Duodenal mucosa (tissue), 2 donors: ENCODE measurements around the gene GALNS.

Experiments used
- H3K27ac ChIP-seq: one replicate; pipeline ENCODE4 v1.7.0; 2013; ENCODE audit warnings: low read depth, low read length
- H3K27me3 ChIP-seq, 2 donors: one replicate each; pipeline ENCODE4 v1.7.0; 2013; ENCODE audit warnings: low read length in 2 of 2, control low read depth in 1 of 2; ENCODE audit not compliant: insufficient read depth in 2 of 2, control insufficient read depth in 1 of 2
- H3K36me3 ChIP-seq, 2 donors: one replicate each; pipeline ENCODE4 v1.7.0; 2013; ENCODE audit warnings: low read length in 2 of 2, control low read depth in 1 of 2; ENCODE audit not compliant: insufficient read depth in 2 of 2, control insufficient read depth in 1 of 2
- H3K4me1 ChIP-seq, 2 donors: one replicate each; pipeline ENCODE4 v1.7.0; 2013; ENCODE audit warnings: low read length in 2 of 2, control low read depth in 1 of 2; ENCODE audit not compliant: insufficient read depth in 2 of 2, control insufficient read depth in 1 of 2
- H3K4me3 ChIP-seq, 2 donors: one replicate each; pipeline ENCODE4 v1.7.0; 2013; ENCODE audit warnings: low read length in 2 of 2, low read depth in 1 of 2
- H3K9ac ChIP-seq, 2 donors: one replicate each; pipeline ENCODE4 v1.7.0; 2013; ENCODE audit warnings: low read length in 2 of 2, low read depth in 1 of 2
- H3K9me3 ChIP-seq, 2 donors: one replicate each; pipeline ENCODE4 v1.7.0; 2013; ENCODE audit warnings: low read length in 2 of 2, control low read depth in 1 of 2; ENCODE audit not compliant: control insufficient read depth in 1 of 2

The GALNS gene

GRCh38 chr16:88888461-88889387, 32.0 kb upstream of the GALNS start:
- Histone ChIP-seq H3K27ac (no peak overlapping the region), H3K4me1 (peaks cover 0 to 16% of the 10 kb centered on the region in 2 donors), H3K36me3 (peaks cover 0 to 5% of the 10 kb centered on the region in 2 donors), H3K9ac (no peak overlapping the region), H3K27me3 (no peaks in the 10 kb centered on the region), H3K9me3 (no peaks in the 10 kb centered on the region), H3K4me3 (no peak overlapping the region)

GRCh38 chr16:88888057-88888456, 31.3 kb upstream of the GALNS start:
- Histone ChIP-seq H3K9me3 (no peaks in the 10 kb centered on the region), H3K4me3 (no peak overlapping the region), H3K36me3 (peaks cover 0 to 5% of the 10 kb centered on the region in 2 donors), H3K27me3 (no peaks in the 10 kb centered on the region), H3K27ac (no peak overlapping the region), H3K9ac (no peak overlapping the region), H3K4me1 (peaks cover 0 to 16% of the 10 kb centered on the region in 2 donors)

DNA sequence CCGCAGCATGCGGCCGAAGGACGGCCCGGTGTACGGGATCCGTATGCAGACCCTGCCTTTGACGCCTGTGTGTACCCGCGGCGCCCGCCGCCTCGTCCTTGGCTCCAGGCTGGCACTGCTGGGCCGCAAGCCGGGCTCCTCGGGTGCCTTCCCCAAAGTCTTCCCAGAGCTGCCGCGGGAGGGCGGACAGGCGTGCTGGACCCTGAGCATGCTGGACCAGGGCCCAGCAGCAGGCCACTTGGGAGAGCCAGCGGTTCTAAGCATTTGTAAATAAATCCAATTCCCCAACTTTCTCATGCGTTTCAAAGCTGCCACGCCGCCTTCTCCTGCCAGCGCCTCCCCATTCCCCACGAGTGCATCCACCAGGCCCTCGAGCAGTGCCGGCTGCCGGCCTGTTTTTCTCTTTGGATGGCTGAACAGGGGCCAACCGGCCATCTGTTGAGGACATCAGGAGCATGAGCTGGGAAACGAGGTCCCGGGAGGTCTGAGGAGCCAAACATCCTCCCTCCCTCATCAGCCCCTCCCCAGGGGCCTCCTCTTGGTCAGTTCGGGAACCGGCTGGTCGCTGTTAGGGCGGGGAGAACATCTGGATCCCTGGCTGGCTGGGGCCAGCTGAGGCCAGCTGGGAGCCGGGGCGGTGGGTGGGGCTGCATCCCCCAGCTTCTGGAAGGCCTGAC, 30.2 kb upstream of the GALNS start:
- H3K27me3 ChIP-seq: no peaks in the 10 kb centered on the region
- no peak overlapping the region for H3K27ac ChIP-seq
- H3K9ac ChIP-seq: no peak overlapping the region
- H3K4me3 ChIP-seq: no peak overlapping the region
- H3K36me3 ChIP-seq: peaks cover 0 to 9% of the 10 kb centered on the region in 2 donors
- peaks cover 2 to 21% of the 10 kb centered on the region in 2 donors for H3K4me1 ChIP-seq
- no peaks in the 10 kb centered on the region for H3K9me3 ChIP-seq

- Histone ChIP-seq H3K9ac (no peak overlapping the region), H3K9me3 (no peaks in the 10 kb centered on the region), H3K4me3 (no peak overlapping the region), H3K27ac (no peak overlapping the region), H3K27me3 (no peaks in the 10 kb centered on the region), H3K4me1 (peaks cover 7 to 26% of the 10 kb centered on the region in 2 donors), H3K36me3 (peaks cover 0 to 7% of the 10 kb centered on the region in 2 donors)
Observed at GRCh38 chr16:88886420-88886844, 29.7 kb upstream of the GALNS start.

GRCh38 chr16:88885693-88886280, 29.0 kb upstream of the GALNS start:
- no peak overlapping the region for H3K4me3 ChIP-seq
- peaks cover 0 to 7% of the 10 kb centered on the region in 2 donors for H3K36me3 ChIP-seq
- H3K27me3 ChIP-seq: no peaks in the 10 kb centered on the region
- no peaks in the 10 kb centered on the region for H3K9me3 ChIP-seq
- no peak overlapping the region for H3K27ac ChIP-seq
- H3K4me1 ChIP-seq: peaks cover 7 to 30% of the 10 kb centered on the region in 2 donors
- no peak overlapping the region for H3K9ac ChIP-seq

DNA sequence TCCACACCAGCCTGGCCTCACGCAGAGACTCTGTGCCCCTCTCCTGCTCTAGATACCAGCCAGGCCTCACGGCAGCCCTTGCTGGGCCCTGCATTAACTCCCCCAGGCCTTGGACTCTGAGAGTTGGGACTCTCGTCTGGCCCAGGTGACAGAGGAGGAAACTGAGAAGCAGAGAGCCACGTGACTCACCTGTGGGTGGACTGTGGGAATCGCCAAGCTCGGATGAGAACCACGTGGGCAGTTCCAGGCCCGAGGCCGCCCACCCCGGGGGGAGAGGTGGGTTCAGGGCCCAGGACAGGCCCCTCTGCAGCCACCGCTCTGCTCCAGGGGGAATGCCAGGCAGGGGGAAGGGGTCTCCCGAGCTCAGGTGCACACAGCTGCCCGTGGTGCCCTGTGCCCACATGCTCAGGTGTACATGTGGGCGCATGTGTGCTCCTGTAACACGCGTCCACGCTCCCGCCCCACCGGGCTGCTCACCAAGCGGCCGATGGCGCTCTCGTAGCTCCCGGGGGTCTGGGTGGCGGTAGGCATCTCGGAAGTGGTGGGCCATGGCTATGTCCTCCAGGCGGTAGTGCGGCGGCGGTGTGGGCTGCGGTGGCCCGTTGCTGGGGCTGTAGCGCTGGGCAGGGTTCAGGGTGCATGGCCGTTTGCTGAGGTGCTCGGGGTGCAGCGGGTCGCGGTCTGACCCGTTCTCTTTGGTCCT, 28.0 kb upstream of the GALNS start:
- Histone ChIP-seq H3K27ac (no peak overlapping the region), H3K4me3 (no peak overlapping the region), H3K4me1 (peaks cover 7 to 39% of the 10 kb centered on the region in 2 donors), H3K9me3 (no peaks in the 10 kb centered on the region), H3K36me3 (peaks cover 0 to 7% of the 10 kb centered on the region in 2 donors), H3K9ac (no peak overlapping the region), H3K27me3 (no peaks in the 10 kb centered on the region)

- H3K4me1 ChIP-seq: peaks cover 7 to 39% of the 10 kb centered on the region in 2 donors
- H3K27me3 ChIP-seq: no peaks in the 10 kb centered on the region
- H3K9ac ChIP-seq: no peak overlapping the region
- no peak overlapping the region for H3K4me3 ChIP-seq
- H3K9me3 ChIP-seq: no peaks in the 10 kb centered on the region
- no peak overlapping the region for H3K27ac ChIP-seq
- peaks cover 0 to 7% of the 10 kb centered on the region in 2 donors for H3K36me3 ChIP-seq
Observed at GRCh38 chr16:88883946-88884345, 27.2 kb upstream of the GALNS start.

- H3K27me3 ChIP-seq: no peaks in the 10 kb centered on the region
- H3K27ac ChIP-seq: no peak overlapping the region
- peaks cover 7 to 39% of the 10 kb centered on the region in 2 donors for H3K4me1 ChIP-seq
- no peaks in the 10 kb centered on the region for H3K9me3 ChIP-seq
- no peak overlapping the region for H3K9ac ChIP-seq
- H3K36me3 ChIP-seq: peaks cover 0 to 7% of the 10 kb centered on the region in 2 donors
- H3K4me3 ChIP-seq: no peak overlapping the region
Observed at GRCh38 chr16:88883117-88883895, 26.6 kb upstream of the GALNS start.

DNA sequence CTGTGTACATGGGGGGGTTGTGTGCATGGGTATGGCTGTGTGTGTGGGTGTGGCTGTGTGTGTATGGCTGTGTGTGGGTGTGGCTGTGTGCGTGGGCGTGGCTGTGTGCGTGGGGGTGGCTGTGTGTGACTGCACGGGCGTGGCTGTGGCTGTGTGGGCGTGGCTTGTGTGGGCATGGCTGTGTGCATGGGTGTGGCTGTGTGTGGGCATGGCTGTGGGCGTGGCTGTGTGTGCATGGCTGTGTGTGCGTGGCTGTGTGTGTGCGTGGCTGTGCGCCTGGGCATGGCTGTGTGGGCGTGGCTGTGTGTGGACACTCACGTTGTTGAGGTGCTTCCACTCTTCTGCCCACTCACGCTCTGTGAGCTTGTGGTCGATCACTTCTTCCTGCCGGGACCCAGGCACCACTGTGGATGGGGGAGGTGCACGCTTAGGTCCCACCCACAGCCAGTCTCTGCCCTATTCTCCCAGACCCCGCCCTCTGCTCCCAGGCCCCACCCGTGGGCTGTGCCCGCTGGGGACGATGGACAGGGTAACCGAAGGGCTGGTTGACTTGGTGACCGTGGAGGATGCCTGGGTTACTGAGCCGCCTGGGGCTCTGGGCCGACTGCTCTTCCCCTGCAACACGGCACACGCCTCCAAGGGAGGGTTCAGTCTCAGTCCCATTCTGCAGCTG, 25.7 kb upstream of the GALNS start:
- Histone ChIP-seq H3K27me3 (no peaks in the 10 kb centered on the region), H3K36me3 (peaks cover 0 to 7% of the 10 kb centered on the region in 2 donors), H3K27ac (no peak overlapping the region), H3K4me1 (peaks cover 7 to 34% of the 10 kb centered on the region in 2 donors), H3K4me3 (no peak overlapping the region), H3K9ac (no peak overlapping the region), H3K9me3 (no peaks in the 10 kb centered on the region)
